Kidney tubule cell (primary cell): ENCODE measurements around the gene ZSWIM2.
"Not testable (repeated sequence)": the region's sequence is repeated elsewhere in the genome, so short reads cannot be mapped to it uniquely, and the experiment has no call there.

Source experiments
- DNase-seq: peaks from one replicate; pipeline ENCODE4 v3.0.0-alpha.2; 2018; ENCODE audit warnings: low spot score

Gene ZSWIM2

GRCh38 chr2:186842373-186842772 is 6.6 kb downstream of the ZSWIM2 start:
- DNase-seq, result no peak

- no peak for DNase-seq
Measured at GRCh38 chr2:186841940-186842339, 7.0 kb downstream of the ZSWIM2 start.

GRCh38 chr2:186835628-186836027 is 13.3 kb downstream of the ZSWIM2 start:
- no peak for DNase-seq

- no peak for DNase-seq
Measured at GRCh38 chr2:186827862-186828492, 21.0 kb downstream of the ZSWIM2 start.

GRCh38 chr2:186827411-186827810 is 21.6 kb downstream of the ZSWIM2 start:
- DNase-seq, result no peak

- no peak for DNase-seq
Measured at GRCh38 chr2:186822323-186822722, 26.6 kb downstream of the ZSWIM2 start.

GRCh38 chr2:186820303-186820702 is 28.7 kb downstream of the ZSWIM2 start:
- no peak for DNase-seq

- not testable (repeated sequence) for DNase-seq
Measured at GRCh38 chr2:186811760-186812159, 37.2 kb downstream of the ZSWIM2 start.

GRCh38 chr2:186806591-186806990 is 42.4 kb downstream of the ZSWIM2 start:
- no peak for DNase-seq

- DNase-seq, result not testable (repeated sequence)
Measured at GRCh38 chr2:186798604-186799003, 50.4 kb downstream of the ZSWIM2 start.

GRCh38 chr2:186784930-186785329 is 64.0 kb downstream of the ZSWIM2 start:
- DNase-seq, result no peak

- no peak for DNase-seq
Measured at GRCh38 chr2:186783254-186783653, 65.7 kb downstream of the ZSWIM2 start.

GRCh38 chr2:186780701-186781316 is 68.2 kb downstream of the ZSWIM2 start:
- DNase-seq, result peak; percentile 53
